Trophoblast cell (in vitro differentiated cells and primary cell): Measurements from ENCODE around the gene CRYZL1.

Experiments
- DNase-seq, 2 donors: peaks; one replicate each; pipeline ENCODE4 v3.0.0-alpha.2; 2016
- H2AFZ ChIP-seq: 2 replicates; pipeline ENCODE4 v1.6.1; 2013; ENCODE audit warnings: low read length, moderate library complexity, mild to moderate bottlenecking; ENCODE audit not compliant: insufficient read depth, poor library complexity
- H2AK5ac ChIP-seq: 2 replicates; pipeline ENCODE4 v1.6.1; 2013; ENCODE audit warnings: mild to moderate bottlenecking, low read length
- H2BK120ac ChIP-seq: 2 replicates; pipeline ENCODE4 v1.6.1; 2013; ENCODE audit warnings: low read length, mild to moderate bottlenecking, moderate library complexity; ENCODE audit not compliant: insufficient read depth, poor library complexity
- H2BK12ac ChIP-seq: 2 replicates; pipeline ENCODE4 v1.6.1; 2013; ENCODE audit warnings: mild to moderate bottlenecking, low read length, moderate library complexity
- H2BK5ac ChIP-seq: 2 replicates; pipeline ENCODE4 v1.6.1; 2013; ENCODE audit warnings: low read length, low read depth, moderate library complexity, mild to moderate bottlenecking; ENCODE audit not compliant: poor library complexity
- H3K14ac ChIP-seq: 2 replicates; pipeline ENCODE4 v1.6.1; 2013; ENCODE audit warnings: mild to moderate bottlenecking, low read length
- H3K18ac ChIP-seq: 2 replicates; pipeline ENCODE4 v1.6.1; 2013; ENCODE audit warnings: mild to moderate bottlenecking, low read length
- H3K23ac ChIP-seq: 2 replicates; pipeline ENCODE4 v1.6.1; 2013; ENCODE audit warnings: low read length
- H3K27ac ChIP-seq: 2 replicates; pipeline ENCODE4 v1.5.1; 2013; ENCODE audit warnings: low read depth, mild to moderate bottlenecking, inconsistent platforms, low read length, moderate library complexity
- H3K27me3 ChIP-seq: 2 replicates; pipeline ENCODE4 v1.6.1; 2013; ENCODE audit warnings: inconsistent platforms, mild to moderate bottlenecking, low read length, moderate library complexity; ENCODE audit not compliant: insufficient read depth
- H3K36me3 ChIP-seq, 2 experiments: 1 replicate in 1 of 2; 2 replicates in 1 of 2; pipeline ENCODE4 v1.6.1; 2013; ENCODE audit warnings: low read length in 2 of 2, mild to moderate bottlenecking in 2 of 2, moderate library complexity in 1 of 2; ENCODE audit not compliant: insufficient read depth in 2 of 2, control insufficient read depth in 1 of 2
- H3K4ac ChIP-seq: 2 replicates; pipeline ENCODE4 v1.6.1; 2013; ENCODE audit warnings: low read depth, mild to moderate bottlenecking, low read length, moderate library complexity
- H3K4me1 ChIP-seq, 2 experiments: 1 replicate in 1 of 2; 2 replicates in 1 of 2; pipeline ENCODE4 v1.6.1; 2013; ENCODE audit warnings: low read length in 2 of 2, mild to moderate bottlenecking in 2 of 2, moderate library complexity in 1 of 2; ENCODE audit not compliant: insufficient read depth in 2 of 2, control insufficient read depth in 1 of 2
- H3K4me2 ChIP-seq: 2 replicates; pipeline ENCODE4 v1.6.1; 2013; ENCODE audit warnings: inconsistent platforms, mild to moderate bottlenecking, low read length, moderate library complexity
- H3K4me3 ChIP-seq: 2 replicates; pipeline ENCODE4 v1.5.1; 2013; ENCODE audit warnings: mild to moderate bottlenecking, low read depth, low read length, inconsistent platforms
- H3K79me1 ChIP-seq: one replicate; pipeline ENCODE4 v1.6.1; 2013; ENCODE audit warnings: low read length
- H3K79me2 ChIP-seq: 2 replicates; pipeline ENCODE4 v1.6.1; 2013; ENCODE audit warnings: low read length, mild to moderate bottlenecking; ENCODE audit not compliant: control insufficient read depth, insufficient read depth, poor library complexity
- H3K9ac ChIP-seq: 2 replicates; pipeline ENCODE4 v1.6.1; 2013; ENCODE audit warnings: mild to moderate bottlenecking, low read length
- H3K9me3 ChIP-seq: 2 replicates; pipeline ENCODE4 v1.6.1; 2013; ENCODE audit warnings: low read depth, mild to moderate bottlenecking, control low read depth, inconsistent platforms, low read length; ENCODE audit not compliant: insufficient read depth
- H4K12ac ChIP-seq: 2 replicates; pipeline ENCODE4 v1.6.1; 2013; ENCODE audit warnings: low read depth, mild to moderate bottlenecking, low read length, moderate library complexity
- H4K8ac ChIP-seq: 2 replicates; pipeline ENCODE4 v1.6.1; 2013; ENCODE audit warnings: low read depth, mild to moderate bottlenecking, low read length, moderate library complexity
- H4K91ac ChIP-seq: one replicate; pipeline ENCODE4 v1.6.1; 2013; ENCODE audit warnings: low read depth, mild to moderate bottlenecking, low read length, moderate library complexity
- WGBS: extraction: QIAGEN DNeasy Blood & Tissue Kit; methylation state at CpG from one replicate; pipeline ENCODE4 v1.1.7; 2013; ENCODE audit warnings: missing lambda C conversion rate; ENCODE audit not compliant: insufficient read length, insufficient coverage; ENCODE audit errors: extremely low coverage; 5-methylcytosine and 5-hydroxymethylcytosine counted together

Gene CRYZL1

DNA sequence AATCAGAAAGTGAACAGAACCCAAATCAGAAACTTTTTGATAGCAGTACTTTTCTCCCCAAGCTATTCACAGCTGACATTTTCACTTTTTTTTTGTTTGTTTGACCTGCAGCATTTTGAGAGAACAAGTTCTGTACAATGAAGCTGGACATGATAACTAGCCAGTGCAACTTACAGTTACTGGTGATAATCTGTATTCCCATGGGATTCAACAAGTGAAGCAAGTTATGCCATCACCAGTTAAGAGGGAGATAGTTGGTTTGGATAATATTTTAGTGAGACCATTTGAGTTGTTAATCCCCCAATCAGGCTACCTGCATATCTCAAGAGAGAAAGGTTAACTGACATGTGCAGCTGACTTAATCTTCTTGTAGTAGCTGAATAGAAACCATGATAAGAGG lies 80.6 kb downstream of the CRYZL1 start:
- H4K12ac ChIP-seq = no peak overlapping the region
- peaks cover 11 to 25% of the 10 kb centered on the region in 2 experiments for H3K36me3 ChIP-seq
- no peak for DNase-seq
- no peak overlapping the region for H2AFZ ChIP-seq
- H2BK5ac ChIP-seq = no peak overlapping the region
- no peaks in the 10 kb centered on the region for H3K79me2 ChIP-seq
- H3K14ac ChIP-seq = no peak overlapping the region
- H3K27ac ChIP-seq = no peak overlapping the region
- H3K9me3 ChIP-seq = no peaks in the 10 kb centered on the region
- H3K9ac ChIP-seq = no peak overlapping the region
- no peaks in the 10 kb centered on the region for H3K79me1 ChIP-seq
- no peak overlapping the region for H2AK5ac ChIP-seq
- H2BK120ac ChIP-seq = no peak overlapping the region
- no peak overlapping the region for H2BK12ac ChIP-seq
- no peak overlapping the region for H3K4me3 ChIP-seq
- no peak overlapping the region for H4K8ac ChIP-seq
- no peak overlapping the region for H3K23ac ChIP-seq
- no peaks in the 10 kb centered on the region for H3K4me1 ChIP-seq
- no peak overlapping the region for H4K91ac ChIP-seq
- no peak overlapping the region for H3K4ac ChIP-seq
- H3K18ac ChIP-seq = no peak overlapping the region
- no peaks in the 10 kb centered on the region for H3K27me3 ChIP-seq
- no peak overlapping the region for H3K4me2 ChIP-seq

DNA sequence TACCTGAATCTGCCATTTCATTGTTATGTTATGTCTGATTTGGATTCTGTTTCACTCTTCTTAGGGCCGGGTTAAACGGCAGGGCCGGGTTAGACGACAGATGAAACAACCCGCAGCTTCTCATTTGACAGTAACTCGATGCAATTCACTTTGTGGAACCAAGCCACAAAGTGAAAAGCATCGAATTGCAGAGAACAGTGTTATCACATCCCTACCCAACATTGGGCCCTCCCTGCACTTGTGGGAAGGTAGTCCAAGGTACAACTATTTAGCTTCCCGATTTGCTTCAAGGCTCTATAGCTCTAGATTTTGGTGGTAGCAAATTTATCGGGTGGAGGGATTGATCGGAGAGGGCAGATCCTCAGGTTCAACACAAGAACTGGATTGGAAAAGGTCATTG lies 81.7 kb downstream of the CRYZL1 start:
- no peak overlapping the region for H3K14ac ChIP-seq
- no peak overlapping the region for H2BK5ac ChIP-seq
- H3K4ac ChIP-seq = no peak overlapping the region
- H4K8ac ChIP-seq = no peak overlapping the region
- no peak overlapping the region for H4K12ac ChIP-seq
- no peaks in the 10 kb centered on the region for H3K4me1 ChIP-seq
- no peak overlapping the region for H4K91ac ChIP-seq
- H3K27ac ChIP-seq = no peak overlapping the region
- DNase-seq = no peak
- H3K36me3 ChIP-seq = peaks cover 14 to 29% of the 10 kb centered on the region in 2 experiments
- H2BK12ac ChIP-seq = no peak overlapping the region
- no peak overlapping the region for H3K23ac ChIP-seq
- H3K79me2 ChIP-seq = no peaks in the 10 kb centered on the region
- no peak overlapping the region for H3K4me2 ChIP-seq
- H3K18ac ChIP-seq = no peak overlapping the region
- no peak overlapping the region for H3K4me3 ChIP-seq
- H3K9me3 ChIP-seq = no peaks in the 10 kb centered on the region
- H3K79me1 ChIP-seq = no peaks in the 10 kb centered on the region
- WGBS = no CpG with 5 or more reads among the region's 10 CpGs
- H3K9ac ChIP-seq = no peak overlapping the region
- no peak overlapping the region for H2AK5ac ChIP-seq
- no peaks in the 10 kb centered on the region for H3K27me3 ChIP-seq
- H2AFZ ChIP-seq = no peak overlapping the region
- H2BK120ac ChIP-seq = no peak overlapping the region

DNA sequence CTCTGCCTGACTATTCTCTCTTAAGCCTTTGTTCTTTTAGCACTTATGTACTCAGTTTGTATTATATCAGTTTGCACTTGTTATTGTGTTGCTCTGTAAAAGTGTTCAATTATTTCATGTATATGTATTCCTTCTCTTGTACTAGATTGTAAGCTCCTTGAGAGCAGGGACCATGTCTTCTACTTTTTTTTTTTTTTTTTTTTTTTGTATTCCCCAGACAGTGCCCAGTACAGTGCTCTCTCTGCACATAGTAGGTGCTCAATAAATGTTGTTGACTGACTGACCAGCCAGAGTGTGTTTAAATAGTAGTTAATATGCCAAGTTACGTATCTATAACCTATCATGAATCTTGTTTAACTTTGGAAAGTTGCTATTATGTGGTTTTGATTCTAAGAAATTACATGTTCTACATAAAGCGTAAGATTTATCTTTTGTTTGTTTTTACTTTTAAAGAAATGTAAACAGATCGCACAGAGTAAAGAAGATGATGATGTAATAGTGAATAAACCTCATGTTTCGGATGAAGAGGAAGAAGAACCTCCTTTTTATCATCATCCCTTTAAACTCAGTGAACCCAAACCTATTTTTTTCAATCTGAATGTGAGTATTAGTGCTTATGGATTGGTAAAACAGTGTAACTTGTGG lies 82.6 kb downstream of the CRYZL1 start:
- H3K4me2 ChIP-seq = no peak overlapping the region
- H2BK120ac ChIP-seq = no peak overlapping the region
- H3K18ac ChIP-seq = no peak overlapping the region
- H3K9me3 ChIP-seq = no peaks in the 10 kb centered on the region
- H2BK12ac ChIP-seq = no peak overlapping the region
- H3K4me3 ChIP-seq = no peak overlapping the region
- no peak overlapping the region for H4K91ac ChIP-seq
- no peaks in the 10 kb centered on the region for H3K4me1 ChIP-seq
- H2BK5ac ChIP-seq = no peak overlapping the region
- no peak for DNase-seq
- H2AK5ac ChIP-seq = no peak overlapping the region
- H2AFZ ChIP-seq = no peak overlapping the region
- H3K79me2 ChIP-seq = no peaks in the 10 kb centered on the region
- H3K23ac ChIP-seq = no peak overlapping the region
- H4K8ac ChIP-seq = no peak overlapping the region
- peaks cover 14 to 38% of the 10 kb centered on the region in 2 experiments for H3K36me3 ChIP-seq
- H3K4ac ChIP-seq = no peak overlapping the region
- no peaks in the 10 kb centered on the region for H3K79me1 ChIP-seq
- no peak overlapping the region for H4K12ac ChIP-seq
- H3K27me3 ChIP-seq = no peaks in the 10 kb centered on the region
- H3K27ac ChIP-seq = no peak overlapping the region
- no peak overlapping the region for H3K14ac ChIP-seq
- H3K9ac ChIP-seq = no peak overlapping the region
- WGBS = no CpG with 5 or more reads among the region's 4 CpGs

DNA sequence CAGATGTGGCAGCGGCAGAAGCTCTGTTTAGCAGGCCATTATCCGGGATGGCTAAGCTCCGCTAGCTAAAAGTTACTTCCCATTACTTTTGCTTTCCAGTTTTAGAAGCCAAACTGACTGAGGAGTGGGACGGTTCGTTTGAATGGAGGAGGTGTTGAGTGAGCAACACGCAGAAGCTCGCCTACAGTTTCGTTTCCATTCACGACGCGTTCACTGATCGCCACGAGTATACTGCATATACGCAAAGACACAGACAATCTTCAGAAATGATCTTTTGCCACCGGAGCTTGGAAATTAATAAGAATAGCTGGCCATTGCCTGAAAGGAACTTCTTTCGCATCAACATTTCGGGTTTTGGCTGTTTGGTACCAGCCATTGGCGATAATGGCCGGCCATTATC lies 84.1 kb downstream of the CRYZL1 start:
- no peak overlapping the region for H2BK12ac ChIP-seq
- H4K8ac ChIP-seq = no peak overlapping the region
- peaks cover 22 to 52% of the 10 kb centered on the region in 2 experiments for H3K36me3 ChIP-seq
- H3K23ac ChIP-seq = no peak overlapping the region
- H3K14ac ChIP-seq = no peak overlapping the region
- no peak overlapping the region for H3K4ac ChIP-seq
- no peaks in the 10 kb centered on the region for H3K4me1 ChIP-seq
- no peak for DNase-seq
- no peaks in the 10 kb centered on the region for H3K27me3 ChIP-seq
- H2AK5ac ChIP-seq = no peak overlapping the region
- no peak overlapping the region for H2AFZ ChIP-seq
- no peak overlapping the region for H3K4me2 ChIP-seq
- H2BK120ac ChIP-seq = no peak overlapping the region
- WGBS = no CpG with 5 or more reads among the region's 19 CpGs
- no peak overlapping the region for H3K9ac ChIP-seq
- no peak overlapping the region for H3K4me3 ChIP-seq
- no peak overlapping the region for H4K12ac ChIP-seq
- no peaks in the 10 kb centered on the region for H3K9me3 ChIP-seq
- no peak overlapping the region for H4K91ac ChIP-seq
- no peak overlapping the region for H3K18ac ChIP-seq
- H3K27ac ChIP-seq = no peak overlapping the region
- peaks cover 4% of the 10 kb centered on the region for H3K79me2 ChIP-seq
- no peak overlapping the region for H2BK5ac ChIP-seq
- no peaks in the 10 kb centered on the region for H3K79me1 ChIP-seq
